GM21529 (cell line): Measurements from ENCODE around the gene USF3.
A peak's percentile ranks its signal among the peaks of the same experiment; 100 is the strongest.

ENCODE experiments used
- ATAC-seq: cut with Tn5 transposase; IDR thresholded peaks from one replicate; pipeline ENCODE4 v1.9.1; 2021; ENCODE audit not compliant: unreplicated experiment

The USF3 gene

DNA sequence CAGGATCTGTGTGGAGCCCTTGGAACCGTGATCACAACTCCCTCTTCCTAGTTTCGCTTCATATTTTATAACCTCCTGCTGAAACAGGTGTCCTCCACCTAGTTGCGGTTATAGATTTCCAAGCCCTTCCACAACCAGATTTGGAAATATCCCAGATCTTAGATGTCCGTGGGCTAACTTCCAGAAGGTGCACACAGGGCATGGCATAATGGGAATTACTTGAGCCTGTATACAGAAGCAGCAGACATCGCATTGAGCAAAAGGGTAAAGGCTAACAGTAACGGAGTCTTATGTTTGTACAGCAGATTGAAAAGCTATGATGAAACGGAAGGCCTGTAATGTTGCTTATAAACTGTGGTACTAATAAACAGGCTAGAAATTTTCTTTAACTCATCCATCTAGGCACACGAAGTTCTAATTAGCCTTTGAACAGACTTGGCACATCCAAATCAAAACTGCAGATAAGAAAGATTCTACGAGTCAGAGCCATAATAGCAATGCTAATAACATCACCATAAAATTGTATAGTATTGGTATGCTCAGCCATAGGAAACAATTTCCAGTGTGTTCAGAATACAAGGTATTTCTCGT, 1.2 kb upstream of the USF3 start:
- ATAC-seq, result no peak

DNA sequence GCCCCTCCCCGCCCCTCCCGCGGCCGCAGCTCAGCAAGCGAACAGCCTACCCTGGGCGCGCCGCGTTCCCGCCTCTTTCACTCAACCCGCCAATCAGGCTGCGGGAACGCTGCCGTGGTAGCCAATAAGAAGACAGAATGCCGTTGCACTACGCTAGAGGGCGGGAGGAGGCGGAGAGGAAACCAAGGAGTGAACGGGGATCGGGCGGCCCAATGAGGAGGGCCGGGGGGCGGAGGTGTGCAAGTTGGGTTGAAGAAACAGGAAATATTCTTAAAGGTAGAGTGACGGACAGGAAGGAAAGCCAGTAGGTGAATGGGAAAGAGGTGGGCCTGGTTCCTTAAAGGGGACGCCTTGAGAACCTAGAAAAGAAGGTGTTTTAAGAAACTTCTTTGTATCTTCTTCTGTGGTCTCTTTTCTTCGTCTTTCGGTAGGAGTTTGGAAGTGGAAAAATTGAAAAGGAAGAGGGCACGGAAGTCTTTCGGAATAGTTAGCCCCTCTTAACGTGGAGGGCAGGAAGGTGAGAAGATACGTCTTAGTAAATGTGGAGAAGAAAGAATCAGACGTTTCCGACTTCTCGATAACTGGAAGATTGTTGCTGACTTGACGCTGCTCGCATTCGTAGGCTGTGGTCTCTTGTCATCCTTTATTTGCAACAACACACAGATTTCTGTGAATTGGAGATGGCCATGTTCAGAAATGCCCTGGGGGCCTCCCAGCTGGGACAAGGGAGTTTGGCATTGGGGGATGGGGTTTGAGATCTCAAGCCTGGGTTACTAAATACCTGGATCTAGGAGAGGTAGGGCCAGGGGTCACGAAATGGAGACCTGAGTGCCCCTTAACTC, 437 bp upstream of the USF3 start:
- peak; percentile 93 for ATAC-seq

DNA sequence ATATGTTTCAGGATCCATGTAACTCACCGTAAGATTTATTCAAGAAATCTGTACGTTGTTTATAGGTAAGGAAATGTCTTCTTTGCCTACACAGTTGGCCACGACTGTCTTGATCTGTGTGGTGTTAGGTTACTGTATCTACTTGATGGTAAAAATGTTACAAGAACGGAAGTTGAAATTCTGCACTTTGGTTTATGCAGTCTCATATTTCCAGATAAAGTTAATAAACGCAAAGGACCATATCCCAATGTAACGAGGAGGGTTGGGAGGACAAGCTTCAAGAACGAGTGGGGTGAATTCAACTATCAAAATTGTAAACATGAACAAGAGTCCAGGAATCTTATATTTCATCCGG, 1.0 kb downstream of the USF3 start:
- ATAC-seq, result no peak

DNA sequence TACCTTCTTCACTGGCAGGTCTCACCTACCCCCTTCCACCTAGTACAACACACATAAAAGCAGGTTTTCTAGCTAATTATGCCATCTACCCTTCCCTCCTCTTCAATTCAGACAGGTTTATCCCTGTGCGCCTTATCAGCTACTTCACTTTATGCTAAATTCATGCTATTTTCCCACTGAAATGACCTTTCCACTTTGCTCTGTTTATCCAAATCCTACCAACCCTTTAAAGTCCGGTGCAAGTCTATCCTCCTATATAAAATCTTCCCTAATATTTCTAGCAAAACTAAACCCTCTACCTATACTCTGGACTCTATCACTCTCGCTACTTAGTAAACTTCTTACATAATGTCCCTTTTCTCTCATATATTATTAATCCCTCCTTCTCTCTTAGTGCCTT, 6.0 kb downstream of the USF3 start:
- ATAC-seq, result no peak

DNA sequence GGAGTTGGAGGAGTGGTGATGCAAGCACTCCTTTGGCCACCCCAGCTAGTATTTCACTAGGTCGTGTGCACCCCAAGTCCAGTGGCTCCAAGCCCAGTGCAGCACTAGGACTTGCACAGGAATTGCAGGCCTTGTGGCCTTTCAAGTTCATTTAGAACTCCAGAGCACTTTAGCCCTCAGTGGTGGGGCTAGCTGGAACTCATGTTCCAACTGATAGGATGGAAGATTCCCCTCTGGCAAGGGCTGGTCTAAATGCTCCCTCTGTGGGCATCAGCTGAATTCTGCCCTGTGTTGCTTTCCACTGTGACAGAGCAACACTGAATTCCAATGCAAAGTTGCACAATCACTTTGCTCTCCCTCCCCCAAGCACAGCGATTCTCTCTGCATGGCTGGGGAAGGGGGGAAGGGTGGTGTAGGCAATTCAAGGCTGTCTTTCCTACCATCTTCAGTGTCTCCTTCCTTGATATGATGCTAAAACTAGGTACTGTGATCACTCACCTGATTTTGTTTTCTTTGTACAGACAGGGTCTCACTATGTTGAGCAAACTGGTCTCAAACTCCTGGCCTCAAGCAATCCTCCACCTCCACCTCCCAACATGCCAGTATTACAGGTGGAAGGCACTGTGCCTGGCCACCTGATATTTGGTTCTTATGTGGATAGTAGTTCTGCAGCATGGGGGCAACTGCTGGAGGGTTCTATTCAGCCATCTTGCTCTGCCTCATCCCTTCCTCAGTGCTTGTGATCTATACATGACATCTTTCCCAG, 10.3 kb downstream of the USF3 start:
- no peak for ATAC-seq

DNA sequence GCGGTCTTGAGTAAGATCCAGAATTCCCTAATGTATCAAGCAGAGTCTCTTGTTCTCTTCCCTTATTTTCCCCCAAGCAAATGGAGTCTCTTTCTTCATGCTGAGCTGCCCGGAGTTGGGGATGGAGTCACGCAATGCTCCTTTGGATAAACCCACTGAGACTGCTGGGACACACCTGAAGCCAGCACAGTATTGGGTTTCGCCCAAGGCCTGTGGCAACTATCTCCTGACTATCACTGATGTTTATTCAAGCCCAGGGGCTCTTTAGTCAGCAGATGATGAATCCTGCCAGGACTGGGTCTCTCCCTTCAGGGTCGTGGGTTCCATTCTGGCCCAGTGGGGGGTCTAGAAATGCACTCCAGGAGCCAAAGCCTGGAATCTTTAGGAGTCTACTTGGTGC, 11.3 kb downstream of the USF3 start:
- no peak for ATAC-seq

DNA sequence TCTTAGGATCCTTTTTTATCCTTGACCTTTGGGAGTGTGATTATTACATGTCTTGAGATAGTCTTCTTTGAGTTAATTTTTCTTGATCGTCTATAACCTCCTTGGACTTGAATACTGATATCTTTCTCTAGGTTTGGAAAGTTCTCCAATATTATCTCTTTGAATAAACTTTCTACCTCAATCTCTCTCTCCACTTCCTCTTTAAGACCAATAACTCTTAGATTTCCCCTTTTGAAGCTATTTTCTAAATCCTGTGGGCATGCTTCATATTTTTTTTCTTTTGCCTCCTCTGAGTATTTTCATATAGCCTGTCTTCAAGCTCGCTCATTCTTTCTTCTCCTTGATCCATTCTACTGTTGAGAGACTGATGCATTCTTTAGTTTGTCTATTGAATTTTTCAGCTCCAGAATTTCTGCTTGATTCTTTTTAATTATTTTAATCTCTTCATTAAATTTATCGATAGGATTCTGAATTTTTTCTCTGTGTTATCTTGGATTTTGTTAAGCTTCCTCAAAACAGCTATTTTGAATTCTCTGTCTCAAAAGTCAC, 12.1 kb downstream of the USF3 start:
- ATAC-seq, result no peak

DNA sequence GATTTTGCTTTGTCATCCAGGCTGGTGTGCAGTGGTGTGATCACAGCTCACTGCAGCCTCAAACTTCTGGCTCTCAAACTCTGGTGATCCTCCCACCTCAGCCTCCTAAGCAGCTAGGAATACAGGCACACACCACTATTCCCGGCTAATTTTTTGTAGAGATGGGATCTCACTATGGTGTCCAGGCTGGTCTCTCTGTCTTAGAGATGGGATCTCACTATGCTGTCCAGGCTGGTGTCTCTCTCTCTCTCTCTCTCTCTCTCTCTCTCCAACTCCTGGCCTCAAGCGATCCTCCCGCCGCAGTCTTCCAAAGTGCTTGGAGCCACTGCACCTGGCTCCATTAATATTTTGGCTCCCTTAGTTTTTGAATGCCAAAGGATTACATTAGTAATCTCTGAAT, 17.7 kb downstream of the USF3 start:
- no peak for ATAC-seq

DNA sequence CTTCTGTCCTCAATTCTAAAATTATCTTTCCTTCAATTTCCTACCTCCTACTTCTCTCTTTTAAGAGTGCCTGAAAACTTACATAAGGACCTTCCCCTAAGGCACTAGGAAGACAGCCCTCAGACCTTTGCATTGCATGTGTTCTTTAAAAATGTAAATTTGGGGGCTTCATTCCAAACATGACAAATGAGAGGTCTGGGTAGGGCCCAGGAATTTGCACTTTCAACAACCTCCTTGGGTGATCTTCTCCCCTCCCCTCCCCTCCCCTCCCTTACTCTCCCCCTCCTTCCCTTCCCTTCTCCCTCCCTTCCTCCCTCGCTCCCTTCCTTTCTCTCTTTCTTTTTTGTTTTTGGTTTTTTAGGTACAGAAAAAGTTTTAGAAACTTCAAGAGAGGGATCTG, 18.7 kb downstream of the USF3 start:
- no peak for ATAC-seq

DNA sequence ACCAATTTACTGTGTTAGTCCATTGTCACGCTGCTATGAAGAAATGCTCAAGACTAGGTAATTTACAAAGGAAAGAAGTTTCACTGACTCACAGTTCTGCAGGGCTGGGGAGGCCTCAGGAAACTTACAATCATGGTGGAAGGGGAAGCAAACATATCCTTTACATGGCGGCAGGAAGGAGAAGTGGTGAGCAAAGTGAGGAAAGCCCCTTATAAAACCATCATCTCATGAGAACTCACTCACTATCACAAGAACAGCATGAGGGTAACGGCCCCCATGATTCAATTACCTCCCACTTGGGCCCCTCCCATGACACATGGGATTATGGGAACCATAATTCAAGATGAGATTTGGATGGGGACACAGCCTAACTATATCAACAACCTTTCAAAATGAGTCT, 20.2 kb downstream of the USF3 start:
- no peak for ATAC-seq

DNA sequence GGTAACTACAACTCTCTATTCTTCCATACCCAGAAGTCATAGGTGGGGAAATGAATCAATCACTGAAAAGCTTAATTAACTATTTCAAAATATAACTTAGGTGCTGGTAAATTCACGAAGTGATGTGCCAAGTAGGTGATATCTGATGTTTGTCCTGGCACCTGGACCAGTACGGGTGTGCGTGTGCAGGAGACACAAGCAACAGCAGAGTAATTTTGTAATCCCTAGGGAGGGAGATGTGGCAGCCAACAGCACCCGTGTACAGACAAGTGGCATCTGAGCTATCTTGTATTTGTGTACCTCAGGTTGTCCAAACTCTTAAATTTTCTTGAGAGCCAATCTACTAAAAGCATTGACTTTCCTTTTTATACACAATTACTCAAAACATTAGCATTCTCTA, 22.8 kb downstream of the USF3 start:
- ATAC-seq, result no peak

DNA sequence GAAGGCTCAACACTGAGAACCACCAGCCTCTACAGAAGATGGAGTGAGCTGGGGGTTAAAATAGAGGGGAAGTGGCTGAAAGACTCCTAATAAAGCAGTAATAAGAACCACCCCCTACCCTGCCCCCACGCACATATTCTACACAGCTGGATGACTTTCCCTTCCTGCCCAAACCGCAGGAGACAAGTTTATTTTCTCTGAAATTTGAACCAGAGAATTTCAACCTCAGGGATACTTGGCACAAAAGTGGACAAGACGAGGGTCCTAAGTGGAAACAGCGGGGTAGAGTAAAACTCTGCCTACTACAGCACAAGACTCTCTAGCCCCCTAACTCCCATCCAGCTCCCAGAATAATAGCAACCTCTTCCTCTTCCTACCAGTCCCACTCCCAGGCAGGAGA, 28.4 kb downstream of the USF3 start:
- no peak for ATAC-seq

DNA sequence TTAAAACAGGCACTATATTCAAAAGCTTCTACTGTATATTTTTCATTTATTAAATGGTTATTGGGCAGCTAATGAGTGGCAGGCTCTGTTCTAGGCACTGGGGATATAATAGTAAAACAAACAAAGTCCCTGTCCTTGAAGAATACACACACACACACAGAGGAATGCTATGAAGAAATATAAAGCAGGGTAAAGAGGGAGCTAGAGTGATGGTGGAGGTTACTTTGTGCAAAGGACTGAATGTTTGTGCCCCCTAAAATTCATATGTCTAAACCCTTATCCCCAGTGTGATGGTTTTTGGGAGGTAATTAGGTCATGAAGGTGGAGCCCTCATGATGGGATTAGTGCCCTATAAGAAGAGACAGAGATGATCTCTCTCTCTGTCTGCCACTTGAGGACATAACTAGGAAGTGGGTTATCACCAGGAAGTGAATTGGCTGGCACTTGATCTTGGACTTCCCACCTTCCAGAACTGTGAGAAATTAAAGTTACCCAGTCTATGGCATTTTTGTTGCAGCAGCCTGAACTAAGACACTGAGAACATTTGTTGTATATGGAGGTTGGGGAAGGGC, 31.8 kb downstream of the USF3 start:
- no peak for ATAC-seq

DNA sequence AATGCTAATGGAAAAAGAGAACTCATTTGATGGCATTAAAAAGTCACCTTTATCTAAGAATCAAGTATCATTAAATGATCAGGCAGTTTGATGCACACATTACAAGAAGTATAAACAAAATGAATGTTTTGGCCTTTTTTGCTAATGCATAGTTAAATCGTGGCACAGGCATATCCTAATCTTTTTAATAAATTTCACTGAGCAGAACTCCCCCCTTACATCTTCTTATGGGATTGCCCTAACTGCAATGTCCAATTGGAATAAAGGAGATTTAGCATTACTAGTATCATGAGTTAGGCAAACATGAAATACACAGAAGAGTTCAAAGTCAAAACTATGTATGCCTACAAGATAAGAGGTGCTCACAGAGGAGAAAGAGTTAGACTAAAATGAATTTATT, 32.7 kb downstream of the USF3 start:
- ATAC-seq, result no peak

DNA sequence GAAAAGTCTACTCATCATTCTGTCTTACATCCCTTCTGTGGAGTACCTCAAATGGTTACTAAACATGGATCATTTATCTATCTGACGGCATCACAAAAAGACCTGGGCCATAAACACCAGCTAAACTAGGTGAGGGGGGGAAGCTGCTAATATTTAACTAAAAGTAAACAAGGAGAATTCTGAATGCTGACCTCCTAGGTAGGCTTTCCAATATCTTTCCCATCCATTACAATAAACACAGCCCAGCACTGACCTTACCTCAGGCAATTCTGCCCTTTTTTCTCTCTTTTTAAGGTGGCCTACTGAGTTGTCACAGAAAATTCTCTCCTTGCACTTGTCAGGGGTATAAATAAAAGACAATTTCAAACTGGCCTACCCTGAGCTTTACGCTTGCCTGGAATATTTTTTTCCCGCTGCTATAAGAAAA, 33.1 kb downstream of the USF3 start:
- no peak for ATAC-seq

DNA sequence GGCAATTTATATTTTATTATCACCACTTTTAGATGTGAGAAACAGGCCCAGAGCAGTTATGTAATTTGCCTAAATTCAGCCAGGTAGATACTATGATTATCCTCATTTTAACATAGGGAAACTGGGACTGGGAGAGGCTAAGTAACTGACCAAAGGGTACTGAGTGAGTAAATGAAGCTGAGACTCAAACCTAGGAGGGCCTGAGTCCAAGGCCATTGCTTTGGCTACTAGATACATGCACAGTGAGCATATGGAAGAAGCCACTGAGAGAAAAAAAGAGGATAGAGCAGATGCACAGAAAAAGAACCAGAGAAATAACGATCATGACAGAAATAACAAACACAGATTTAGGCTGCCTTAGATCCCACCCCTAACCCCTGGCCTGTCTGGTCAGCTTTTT, 33.6 kb downstream of the USF3 start:
- no peak for ATAC-seq

DNA sequence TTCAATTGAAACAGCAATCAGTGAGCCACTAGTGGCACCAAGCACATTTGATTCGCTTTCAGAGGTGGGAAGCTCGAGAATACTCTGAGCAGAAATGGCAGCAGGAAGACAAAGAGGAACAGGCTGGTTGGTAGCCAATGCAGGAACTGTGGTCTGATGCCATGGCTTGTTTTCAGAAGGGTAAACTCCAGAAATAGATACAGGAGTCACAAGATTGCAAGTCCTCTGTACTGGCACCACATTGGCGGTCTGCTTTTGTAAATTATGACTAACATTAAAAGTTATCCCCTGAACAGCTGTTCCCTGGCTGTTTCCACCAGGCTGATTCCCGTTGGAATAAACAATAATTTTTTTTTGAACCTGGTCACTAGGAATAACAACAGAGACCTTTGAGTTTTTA, 35.5 kb downstream of the USF3 start:
- ATAC-seq, result no peak

DNA sequence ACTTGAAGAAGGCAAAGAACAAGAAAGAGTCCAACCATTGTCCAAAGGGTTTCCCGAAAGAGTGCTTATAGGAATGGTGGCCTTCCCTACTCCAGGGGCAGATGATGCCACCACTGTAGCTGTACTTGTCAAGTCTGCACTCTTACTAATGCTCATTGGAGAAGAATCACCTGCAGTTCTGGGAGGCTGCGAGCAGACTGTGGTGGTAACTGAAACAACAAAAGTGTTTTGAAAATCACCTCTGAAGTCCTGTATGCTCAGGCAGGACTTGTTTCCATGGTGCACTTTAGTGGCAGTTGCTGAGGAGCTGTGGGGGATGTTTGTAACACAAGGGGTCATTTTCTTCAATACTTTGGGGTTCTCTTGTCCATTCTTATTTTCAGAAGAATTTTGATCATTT, 36.0 kb downstream of the USF3 start:
- no peak for ATAC-seq

DNA sequence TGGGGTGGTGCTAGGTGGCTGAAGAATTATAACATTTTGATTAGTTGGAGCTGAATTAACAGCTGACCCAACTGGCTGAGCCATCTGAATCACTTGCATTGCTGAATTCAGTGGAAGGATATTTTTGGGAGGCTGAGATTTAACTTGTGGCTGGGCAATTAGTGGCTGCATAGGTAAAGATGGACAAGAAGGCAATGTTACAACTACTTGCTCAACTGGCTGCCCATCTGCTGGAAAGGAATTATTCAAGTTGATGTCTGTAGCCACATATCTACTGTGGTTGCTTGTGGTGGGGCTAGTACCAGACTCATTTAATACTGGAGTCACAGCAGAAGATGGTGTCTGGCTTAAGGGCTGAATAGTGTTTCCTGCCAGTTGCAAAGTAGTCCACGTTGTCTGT, 36.4 kb downstream of the USF3 start:
- ATAC-seq, result no peak

DNA sequence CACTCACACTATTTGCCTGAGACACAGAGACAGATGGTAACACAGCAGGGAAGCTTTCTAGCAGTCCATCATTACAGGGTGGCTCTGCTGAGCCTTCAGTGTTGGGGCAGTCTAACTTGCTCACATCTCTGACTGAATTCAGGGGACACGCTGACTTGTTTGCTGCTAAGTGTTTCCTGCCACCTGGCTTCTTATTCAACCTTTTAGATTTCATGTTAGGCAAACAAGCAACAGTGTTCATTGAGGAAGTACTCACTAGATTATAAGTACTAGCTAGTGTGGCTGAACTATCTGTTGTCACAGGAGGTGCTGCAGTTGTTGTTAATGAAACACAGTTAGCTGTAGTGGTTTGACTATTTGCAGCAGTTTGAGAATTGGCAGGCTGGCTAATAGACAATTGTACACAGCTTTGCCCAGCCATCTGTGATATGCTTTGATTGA, 37.3 kb downstream of the USF3 start:
- no peak for ATAC-seq

DNA sequence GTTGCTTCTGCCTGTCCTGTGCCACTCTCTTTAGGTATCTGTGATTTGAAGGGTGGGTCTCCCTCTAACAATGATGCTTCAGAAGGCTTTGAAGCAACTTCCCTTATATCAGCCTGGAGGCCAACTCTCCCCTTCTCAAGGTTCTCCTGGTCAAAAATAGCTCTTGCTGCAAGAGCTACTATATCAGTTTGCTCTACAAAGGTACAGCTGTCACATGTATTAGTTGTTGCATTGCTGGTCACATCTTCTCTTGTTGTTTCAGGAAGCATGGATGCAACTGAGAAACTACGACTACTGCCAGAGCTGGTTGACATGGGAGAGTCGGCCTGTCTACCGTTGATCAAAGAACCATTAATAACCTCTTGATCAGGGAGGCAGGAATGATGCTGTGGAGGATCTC, 38.3 kb downstream of the USF3 start:
- ATAC-seq, result no peak

DNA sequence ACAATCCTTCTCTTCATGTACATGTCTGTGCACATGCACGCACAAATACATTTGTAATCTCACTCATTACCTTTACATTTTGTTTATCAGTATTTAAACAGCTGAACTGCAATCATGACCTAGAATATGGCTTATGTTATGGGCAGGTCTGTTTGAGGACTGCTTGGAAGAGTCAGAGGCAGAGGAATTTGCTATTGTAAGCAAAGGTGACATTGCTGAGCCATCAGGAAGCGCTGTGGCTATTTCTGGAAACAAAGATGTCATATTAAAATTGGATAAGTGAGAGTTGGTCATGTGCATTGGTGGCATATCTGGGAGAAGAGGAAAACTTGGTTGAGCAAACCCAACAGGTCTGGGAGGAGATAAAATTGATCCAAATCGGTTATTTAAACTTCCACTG, 41.6 kb downstream of the USF3 start:
- no peak for ATAC-seq
